IMR-90 (cell line): ENCODE results near the gene DSP. TPM values are rescaled to one million over a fixed set of nuclear protein-coding genes. Genes with fewer than 3 reads are reported as not detected.
A peak's percentile ranks its signal among the peaks of the same experiment; 100 is the strongest.

Source experiments
- ATAC-seq: fragments of 200-7000 bp; cut with Tn5 transposase; 2 replicates; pipeline ENCODE4 v1.9.1; 2020; ENCODE audit warnings: low read depth, mild to moderate bottlenecking, moderate library complexity
- BruUV-seq: library from RNA; stranded (reverse); fragments of 400-500 nt; replicated peaks from 2 replicates; lab custom pipeline; 2021; lab: Mats Ljungman, UMichigan
- CTCF ChIA-PET: fragments of 300-600 bp; formaldehyde crosslinking; extraction: SDS; loops from one replicate; lab custom pipeline; 2021; ENCODE audit warnings: antibody characterized with exemption; lab: Yijun Ruan, JAX
- POLR2A ChIA-PET: fragments of 300-600 bp; sonication (Branson Sonifier 250); formaldehyde crosslinking; loops from one replicate; lab custom pipeline; 2022; ENCODE audit warnings: antibody characterized with exemption; ENCODE audit not compliant: unreplicated experiment; lab: Charles Lee
- DNase-seq: peaks from one replicate; pipeline ENCODE4 v3.0.0; 2013
- H2AFZ ChIP-seq: replicated peaks from 2 replicates; pipeline ENCODE3; 2013; ENCODE audit warnings: low read length, mild to moderate bottlenecking; ENCODE audit not compliant: poor library complexity
- H2AK5ac ChIP-seq: 2 replicates; pipeline ENCODE4 v1.6.1; 2013; ENCODE audit warnings: low read depth, low read length, inconsistent platforms
- H2AK9ac ChIP-seq: replicated peaks from 2 replicates; pipeline ENCODE3; 2013; ENCODE audit warnings: mild to moderate bottlenecking, low read depth, low read length, moderate library complexity; ENCODE audit not compliant: poor library complexity
- H2BK120ac ChIP-seq: 2 replicates; pipeline ENCODE4 v1.6.1; 2013; ENCODE audit warnings: low read depth, low read length, inconsistent platforms
- H2BK15ac ChIP-seq: 3 replicates; pipeline ENCODE4 v1.6.1; 2013; ENCODE audit warnings: low read depth, low read length, inconsistent platforms
- H2BK20ac ChIP-seq: 2 replicates; pipeline ENCODE4 v1.6.1; 2013; ENCODE audit warnings: low read depth, mild to moderate bottlenecking, inconsistent platforms, low read length, moderate library complexity
- H2BK5ac ChIP-seq: 2 replicates; pipeline ENCODE4 v1.6.1; 2013; ENCODE audit warnings: mild to moderate bottlenecking, low read depth, low read length, inconsistent platforms; ENCODE audit not compliant: poor library complexity, severe bottlenecking
- H3K14ac ChIP-seq: replicated peaks from 2 replicates; pipeline ENCODE4 v1.6.1; 2013; ENCODE audit warnings: low read depth, low read length, inconsistent platforms
- H3K18ac ChIP-seq: 2 replicates; pipeline ENCODE4 v1.6.1; 2013; ENCODE audit warnings: low read depth, low read length, control low read depth
- H3K23ac ChIP-seq: 2 replicates; pipeline ENCODE4 v1.6.1; 2013; ENCODE audit warnings: low read depth, low read length, inconsistent platforms
- H3K27ac ChIP-seq: 2 replicates; pipeline ENCODE4 v1.5.1; 2013; ENCODE audit warnings: mild to moderate bottlenecking, control low read depth, low read length; ENCODE audit not compliant: insufficient read depth
- H3K27me3 ChIP-seq: 2 replicates; pipeline ENCODE4 v1.6.1; 2013; ENCODE audit warnings: low read length; ENCODE audit not compliant: control insufficient read depth, insufficient read depth
- H3K36me3 ChIP-seq: 2 replicates; pipeline ENCODE4 v1.6.1; 2013; ENCODE audit warnings: low read length, mixed read lengths; ENCODE audit not compliant: control insufficient read depth, insufficient read depth
- H3K4ac ChIP-seq: 2 replicates; pipeline ENCODE4 v1.6.1; 2013; ENCODE audit warnings: low read depth, low read length, inconsistent platforms
- H3K4me1 ChIP-seq: 2 replicates; pipeline ENCODE4 v1.6.1; 2013; ENCODE audit warnings: low read length, mixed read lengths; ENCODE audit not compliant: control insufficient read depth, insufficient read depth
- H3K4me2 ChIP-seq: 2 replicates; pipeline ENCODE4 v1.6.1; 2013; ENCODE audit warnings: low read depth, mild to moderate bottlenecking, control low read depth, low read length, moderate library complexity
- H3K4me3 ChIP-seq: 2 replicates; pipeline ENCODE4 v1.5.1; 2013; ENCODE audit warnings: low read depth, mild to moderate bottlenecking, control low read depth, low read length, moderate library complexity; ENCODE audit not compliant: insufficient read depth
- H3K56ac ChIP-seq: 2 replicates; pipeline ENCODE4 v1.6.1; 2013; ENCODE audit warnings: low read length, inconsistent platforms; ENCODE audit not compliant: insufficient read depth; ENCODE audit errors: extremely low read depth
- H3K79me1 ChIP-seq, 2 experiments: 2 replicates each; pipeline ENCODE4 v1.6.1; 2013; ENCODE audit warnings: low read length in 2 of 2, inconsistent platforms in 1 of 2, low read depth in 1 of 2
- H3K9ac ChIP-seq: 2 replicates; pipeline ENCODE4 v1.6.1; 2013; ENCODE audit warnings: low read depth, low read length, control low read depth
- H3K9me1 ChIP-seq: 2 replicates; pipeline ENCODE4 v1.6.1; 2013; ENCODE audit warnings: low read length, inconsistent platforms; ENCODE audit not compliant: insufficient read depth
- H3K9me3 ChIP-seq: 2 replicates; pipeline ENCODE4 v1.6.1; 2013; ENCODE audit warnings: low read length; ENCODE audit not compliant: control insufficient read depth, insufficient read depth
- H4K20me1 ChIP-seq: 2 replicates; pipeline ENCODE4 v1.6.1; 2013; ENCODE audit warnings: low read length, inconsistent platforms; ENCODE audit not compliant: insufficient read depth
- H4K5ac ChIP-seq: 2 replicates; pipeline ENCODE4 v1.6.1; 2013; ENCODE audit warnings: mild to moderate bottlenecking, low read depth, low read length, control low read depth
- H4K8ac ChIP-seq, 2 experiments: 2 replicates each; pipeline ENCODE4 v1.6.1; 2013; ENCODE audit warnings: low read depth in 2 of 2, low read length in 2 of 2, control low read depth in 1 of 2, inconsistent platforms in 1 of 2
- H4K91ac ChIP-seq: 2 replicates; pipeline ENCODE4 v1.6.1; 2013; ENCODE audit warnings: low read depth, low read length, inconsistent platforms; ENCODE audit not compliant: insufficient read depth
- CHD1 ChIP-seq: IDR thresholded peaks from 2 replicates; pipeline ENCODE4 v1.6.1; 2012; ENCODE audit warnings: low read depth, low read length, improper control_type of control experiment
- MXI1 ChIP-seq: IDR thresholded peaks from 2 replicates; pipeline ENCODE4 v1.6.1; 2012; ENCODE audit warnings: low read depth, mild to moderate bottlenecking, low read length, moderate library complexity, borderline replicate concordance
- POLR2A ChIP-seq: IDR thresholded peaks from 2 replicates; pipeline ENCODE4 v1.6.1; 2012; ENCODE audit warnings: mild to moderate bottlenecking, low read depth, low read length
- RAD21 ChIP-seq: IDR thresholded peaks from 2 replicates; pipeline ENCODE4 v1.6.1; 2012; ENCODE audit warnings: low read length, improper control_type of control experiment
- WGBS, 2 experiments: methylation state at CpG; one replicate each; pipeline versions ENCODE4 v1.1.5 to v1.1.7; 2013; ENCODE audit warnings: missing lambda C conversion rate in 2 of 2; ENCODE audit not compliant: insufficient read length in 1 of 2; ENCODE audit errors: extremely low coverage in 2 of 2; 5-methylcytosine and 5-hydroxymethylcytosine counted together
- dilution Hi-C: fragments of 300-500 bp; cut with HindIII; formaldehyde crosslinking; loops from one replicate; pipeline ENCODE4 v1.14.3; 2018; ENCODE audit warnings: low sequenced_read_pairs; ENCODE audit not compliant: unreplicated experiment
- in situ Hi-C: fragments of 300-500 bp; cut with MboI; formaldehyde crosslinking; loops from 3 replicates; pipeline ENCODE4 v1.14.3; 2019; ENCODE audit warnings: low sequenced_read_pairs, inconsistent platforms, mixed read lengths
- intact Hi-C: fragments of 100-400 bp; cut with micrococcal nuclease; formaldehyde crosslinking; loops from 2 replicates; pipeline ENCODE4 v1.10.0; 2022
- polyA plus RNA-seq, 3 experiments: library from polyadenylated mRNA; depleted of rRNA; stranded (reverse); fragments of >200 nt; gene quantifications; 2 replicates each; pipeline ENCODE4 v1.2.3, GENCODE V29; 2012; ENCODE audit warnings: low replicate concordance in 1 of 3
- total RNA-seq: library from RNA; depleted of rRNA; stranded (reverse); fragments of >200 nt; gene quantifications from 2 replicates; pipeline ENCODE4 v1.2.3, GENCODE V29; 2012
- TF ChIP-seq, protein P1 (sequence below): fragments of 150-350 bp; IDR thresholded peaks from 2 replicates; pipeline ENCODE4 v1.6.1; 2016; ENCODE audit warnings: low read depth, mild to moderate bottlenecking, low read length, moderate library complexity, borderline replicate concordance

The DSP gene
- total and polyA plus RNA-seq, 2 of the 4 experiments (the other 2 are of a cell fraction) = 7.1 to 20.1 TPM

DNA sequence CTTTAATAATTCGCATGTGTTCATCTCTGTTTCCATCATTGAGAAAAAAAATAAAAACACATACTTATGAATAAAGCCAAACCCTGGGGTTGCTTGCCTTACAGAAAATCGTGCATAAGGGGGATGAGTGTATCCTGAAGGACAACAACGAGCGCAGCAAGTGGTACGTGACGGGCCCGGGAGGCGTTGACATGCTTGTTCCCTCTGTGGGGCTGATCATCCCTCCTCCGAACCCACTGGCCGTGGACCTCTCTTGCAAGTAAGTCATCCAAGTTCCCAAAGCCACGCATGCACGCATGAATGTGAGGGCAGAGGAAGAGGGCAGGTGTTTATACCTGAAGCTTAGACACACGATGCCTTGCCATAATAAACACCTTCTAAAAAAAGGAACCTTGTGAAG is 27.6 kb downstream of the DSP start:
- intact Hi-C loops = no loop called here
- DNase-seq (no peak), ATAC-seq (no peak)
- Histone ChIP-seq H3K4ac (no peak overlapping the region), H3K27me3 (no peaks in the 10 kb centered on the region), H3K79me1 (no peaks in the 10 kb centered on the region; a peak in 1 of 4 replicates), H3K23ac (no peak overlapping the region), H3K4me2 (no peak overlapping the region), H4K5ac (no peak overlapping the region), H3K9ac (no peak overlapping the region), H2AK5ac (no peak overlapping the region), H3K27ac (no peak overlapping the region), H2AK9ac (no peak overlapping the region), H3K56ac (no peak overlapping the region), H4K20me1 (no peaks in the 10 kb centered on the region), H3K9me1 (no peaks in the 10 kb centered on the region), H3K36me3 (peaks cover 8% of the 10 kb centered on the region; the same call in 1 of the 2 replicates), H3K4me1 (no peaks in the 10 kb centered on the region), H2AFZ (peak overlapping the region; percentile 44), H4K91ac (no peak overlapping the region), H2BK15ac (no peak overlapping the region), H4K8ac (no peak overlapping the region), H3K18ac (no peak overlapping the region), H2BK5ac (no peak overlapping the region), H2BK20ac (no peak overlapping the region), H3K4me3 (no peak overlapping the region), H3K9me3 (no peaks in the 10 kb centered on the region), H2BK120ac (no peak overlapping the region), H3K14ac (no peak overlapping the region)
- no CpG with 5 or more reads among the region's 13 CpGs for WGBS, 2 experiments
- in situ Hi-C loops = no loop called here
- TF ChIP-seq RAD21 (no peak), MXI1 (no peak), POLR2A (no peak), CHD1 (no peak)
- TF ChIP-seq, protein P1, sequence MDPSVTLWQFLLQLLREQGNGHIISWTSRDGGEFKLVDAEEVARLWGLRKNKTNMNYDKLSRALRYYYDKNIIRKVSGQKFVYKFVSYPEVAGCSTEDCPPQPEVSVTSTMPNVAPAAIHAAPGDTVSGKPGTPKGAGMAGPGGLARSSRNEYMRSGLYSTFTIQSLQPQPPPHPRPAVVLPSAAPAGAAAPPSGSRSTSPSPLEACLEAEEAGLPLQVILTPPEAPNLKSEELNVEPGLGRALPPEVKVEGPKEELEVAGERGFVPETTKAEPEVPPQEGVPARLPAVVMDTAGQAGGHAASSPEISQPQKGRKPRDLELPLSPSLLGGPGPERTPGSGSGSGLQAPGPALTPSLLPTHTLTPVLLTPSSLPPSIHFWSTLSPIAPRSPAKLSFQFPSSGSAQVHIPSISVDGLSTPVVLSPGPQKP = no peak
- ChIA-PET POLR2A (no interaction called here), CTCF (interaction anchor here (0.6 kb wide), 1 partner anchor 24 kb away, joined by 4 read pairs; no protein-coding TSS in a partner anchor)
- dilution Hi-C loops = no loop called here
- no TSS peak for BruUV-seq
